Stimulated activated naive CD8-positive, alpha-beta T cell treated with anti-CD3 and anti-CD28 coated beads, Interleukin-15, Interleukin-2, amounts not matched to agents 100 U/mL and 50 U/mL, for 24 hours (primary cell): ENCODE results near the gene OR1I1.

Source experiments
- ATAC-seq: fragments of 150-1000 bp; cut with Tn5 transposase; one replicate; pipeline ENCODE4 v1.10.0; 2021
- DNase-seq: peaks from one replicate; pipeline ENCODE4 v3.0.0; 2021

Gene OR1I1

DNA sequence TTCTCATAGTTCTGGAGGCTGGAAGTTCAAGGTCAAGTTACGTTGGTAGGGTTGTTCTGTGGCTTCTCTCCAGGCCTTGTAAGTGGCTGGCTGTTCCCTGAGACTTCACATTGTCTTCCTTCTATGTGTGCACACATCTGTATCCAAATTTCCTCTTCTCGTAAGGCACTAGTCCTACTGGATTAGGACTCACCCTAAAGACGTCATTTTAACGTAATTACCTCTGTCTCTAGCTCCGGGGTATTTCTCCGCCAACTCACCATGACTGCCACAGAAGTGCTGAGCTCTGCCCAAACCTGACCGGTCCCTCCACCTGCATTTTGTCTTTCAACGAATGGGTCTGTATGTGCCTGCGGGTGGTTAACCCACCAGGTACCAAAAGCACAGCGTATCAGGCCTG, 16.4 kb downstream of the OR1I1 start:
- DNase-seq (no peak), ATAC-seq (no peak)

DNA sequence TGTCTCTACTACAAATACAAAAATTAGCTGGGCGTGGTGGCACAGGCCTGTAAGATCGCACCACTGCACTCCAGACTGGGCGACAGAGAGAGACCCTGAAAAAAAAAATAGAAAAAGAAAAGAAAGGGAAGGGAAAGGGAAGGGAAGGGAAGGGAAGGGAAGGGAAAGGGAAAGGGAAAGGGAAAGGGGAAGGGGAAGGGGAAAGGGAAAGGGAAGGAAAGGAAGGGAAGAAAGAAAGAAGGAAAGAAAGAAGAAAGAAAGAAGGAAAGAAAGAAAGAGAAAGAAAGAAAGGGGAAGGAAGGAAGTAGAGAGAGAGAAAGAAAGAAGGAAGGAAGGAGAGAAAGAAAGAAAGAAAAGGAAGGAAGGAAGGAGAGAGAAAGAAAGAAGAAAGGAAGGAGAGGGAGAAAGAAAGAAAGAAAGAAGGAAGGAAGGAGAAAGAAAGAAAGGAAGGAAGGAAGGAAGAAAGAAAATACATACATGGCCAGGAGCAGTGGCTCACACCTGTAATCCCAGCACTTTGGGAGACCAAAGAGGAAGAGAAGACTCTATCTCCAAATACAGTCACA, 17.1 kb downstream of the OR1I1 start:
- DNase-seq (no peak), ATAC-seq (no peak)

DNA sequence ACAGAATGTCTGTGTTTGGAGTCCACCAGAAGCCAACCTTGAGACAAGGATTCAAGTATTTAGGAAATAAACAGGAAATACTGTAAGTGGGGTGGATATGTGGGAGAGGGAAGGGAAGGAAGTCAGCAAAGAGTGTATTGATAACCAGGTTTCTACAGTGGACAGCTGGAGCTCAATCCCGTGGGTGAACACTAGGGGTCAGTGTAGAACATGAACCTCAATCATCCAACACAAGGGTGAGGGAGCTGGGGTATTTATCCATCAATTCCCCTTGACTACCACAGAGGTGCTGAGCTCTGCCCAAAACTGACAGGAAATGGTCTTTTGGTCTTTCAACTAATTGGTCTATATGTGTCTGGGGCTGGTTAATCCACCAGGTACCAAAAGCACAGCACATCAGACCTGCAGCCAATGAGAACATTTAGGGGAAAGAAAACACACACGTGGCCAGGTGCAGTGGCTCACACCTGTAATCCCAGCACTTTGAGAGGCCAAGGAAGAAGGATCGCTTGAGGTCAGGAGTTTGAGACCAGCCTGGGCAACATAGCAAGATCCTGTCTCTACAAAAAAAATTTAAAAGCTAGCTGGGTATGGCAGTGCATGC, 19.6 kb downstream of the OR1I1 start:
- DNase-seq (peak; percentile 66), ATAC-seq (peak; percentile 49)

DNA sequence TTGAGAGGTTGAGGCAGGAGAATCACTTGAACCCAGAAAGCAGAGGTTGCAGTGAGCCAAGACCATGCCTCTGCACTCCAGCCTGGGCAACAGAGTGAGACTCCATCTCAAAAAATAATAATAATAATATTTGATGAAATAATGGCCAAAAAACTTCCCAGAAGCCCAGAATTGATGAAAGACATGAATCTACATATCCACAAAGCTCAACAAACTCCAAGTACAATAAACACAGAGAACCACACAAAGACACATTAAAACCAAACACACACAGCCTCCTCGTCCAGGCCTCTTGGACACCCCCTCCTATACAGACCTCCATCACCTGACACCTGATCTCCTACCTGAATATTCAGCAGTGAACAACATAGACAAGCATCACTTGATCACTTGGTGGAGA, 22.0 kb downstream of the OR1I1 start:
- no peak for ATAC-seq

DNA sequence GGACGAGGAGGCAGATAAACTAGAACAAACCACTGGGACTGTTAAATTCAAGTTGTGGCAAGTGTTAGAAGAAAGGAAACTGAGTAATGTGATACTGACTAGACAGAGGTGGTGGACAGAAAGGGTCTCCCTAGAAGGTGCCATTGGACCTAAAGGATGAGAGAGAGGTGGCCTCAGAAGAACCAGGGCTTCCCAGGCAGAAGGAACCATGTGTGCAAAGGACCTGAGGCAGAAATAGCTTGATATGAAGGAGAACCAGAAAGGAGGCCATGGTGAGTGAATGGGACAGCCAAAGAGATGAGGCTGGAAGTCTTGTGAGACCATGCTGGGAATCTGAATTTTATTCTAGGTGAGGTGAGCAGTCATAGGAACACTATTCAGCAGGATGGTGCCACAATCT, 22.4 kb downstream of the OR1I1 start:
- no peak for ATAC-seq

More for the DNA sequence above, 22.0 kb downstream of the OR1I1 start:
- DNase-seq, result no peak

DNA sequence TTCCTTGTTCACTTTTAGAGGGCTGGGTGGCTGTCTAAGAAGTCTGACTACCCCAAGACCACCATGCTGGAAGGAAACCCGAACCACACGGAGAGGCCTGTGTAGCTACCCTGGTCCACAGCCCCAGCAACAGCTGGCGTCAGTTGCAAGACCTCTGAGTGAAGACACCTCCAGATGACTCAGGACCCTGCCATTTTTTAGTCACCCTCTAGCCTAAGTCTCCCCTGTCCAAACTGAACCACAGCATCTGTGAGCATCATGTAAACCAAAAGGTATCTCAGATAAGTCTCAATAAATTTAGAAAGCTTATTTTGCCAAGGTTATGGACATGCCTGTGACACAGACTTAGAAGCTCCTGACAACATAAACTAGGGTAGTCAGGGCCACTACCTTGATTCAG, 23.0 kb downstream of the OR1I1 start:
- ATAC-seq, result no peak

More for the DNA sequence above, 22.4 kb downstream of the OR1I1 start:
- DNase-seq, result no peak

DNA sequence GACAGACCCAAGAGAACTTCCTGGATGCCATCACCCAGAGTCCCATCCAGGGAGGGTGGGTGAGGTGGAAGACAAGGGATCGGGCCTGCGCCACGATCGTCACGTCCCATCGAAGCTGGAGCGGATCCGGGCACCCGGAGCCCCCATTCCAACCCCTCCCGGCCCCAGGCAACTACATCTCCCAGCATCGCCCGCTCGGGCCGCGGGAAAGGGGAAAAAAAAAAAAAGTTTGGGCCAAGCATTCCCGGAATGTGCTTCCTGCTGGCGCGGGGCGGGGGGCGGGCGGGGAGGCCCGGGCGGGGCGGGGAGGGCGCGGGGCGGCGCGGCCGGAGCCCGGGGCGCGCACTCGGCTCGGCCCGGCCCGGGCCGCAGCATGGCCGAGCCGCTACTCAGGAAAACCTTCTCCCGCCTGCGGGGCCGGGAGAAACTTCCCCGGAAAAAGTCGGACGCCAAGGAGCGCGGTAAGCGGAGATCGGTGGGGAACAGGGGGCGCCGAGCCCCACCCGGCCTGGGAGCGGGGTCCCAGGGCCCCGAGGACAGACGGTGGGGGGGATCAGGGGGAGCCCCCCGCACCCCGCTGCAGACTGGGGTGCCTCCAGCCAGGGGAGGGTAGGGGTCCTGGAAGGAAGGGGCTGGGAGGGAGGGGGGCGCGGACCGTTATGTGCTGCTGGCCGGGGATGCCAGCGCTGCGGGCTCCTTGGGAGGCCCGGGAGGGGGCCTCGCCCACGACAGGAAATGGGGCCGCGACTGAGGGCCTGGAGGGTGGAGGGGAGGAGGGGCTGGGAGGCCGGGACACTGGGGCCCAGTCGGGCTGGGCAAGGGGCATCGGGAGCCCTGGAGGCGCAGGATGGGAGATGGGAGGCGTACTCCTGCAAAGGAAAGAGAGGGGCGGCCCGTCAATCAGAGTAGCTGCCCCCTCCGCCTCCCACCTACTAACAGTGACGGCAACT, 25.3 kb downstream of the OR1I1 start, which contains the start of gene SYDE1:
SYDE1 (plus strand) TSS at position 341 of the 950 bp plus-strand sequence; CDS start at position 374, 33 bp downstream.
- peak; percentile 64 for DNase-seq
- ATAC-seq, result peak; percentile 64

More for the DNA sequence above, 23.0 kb downstream of the OR1I1 start:
- DNase-seq, result no peak

DNA sequence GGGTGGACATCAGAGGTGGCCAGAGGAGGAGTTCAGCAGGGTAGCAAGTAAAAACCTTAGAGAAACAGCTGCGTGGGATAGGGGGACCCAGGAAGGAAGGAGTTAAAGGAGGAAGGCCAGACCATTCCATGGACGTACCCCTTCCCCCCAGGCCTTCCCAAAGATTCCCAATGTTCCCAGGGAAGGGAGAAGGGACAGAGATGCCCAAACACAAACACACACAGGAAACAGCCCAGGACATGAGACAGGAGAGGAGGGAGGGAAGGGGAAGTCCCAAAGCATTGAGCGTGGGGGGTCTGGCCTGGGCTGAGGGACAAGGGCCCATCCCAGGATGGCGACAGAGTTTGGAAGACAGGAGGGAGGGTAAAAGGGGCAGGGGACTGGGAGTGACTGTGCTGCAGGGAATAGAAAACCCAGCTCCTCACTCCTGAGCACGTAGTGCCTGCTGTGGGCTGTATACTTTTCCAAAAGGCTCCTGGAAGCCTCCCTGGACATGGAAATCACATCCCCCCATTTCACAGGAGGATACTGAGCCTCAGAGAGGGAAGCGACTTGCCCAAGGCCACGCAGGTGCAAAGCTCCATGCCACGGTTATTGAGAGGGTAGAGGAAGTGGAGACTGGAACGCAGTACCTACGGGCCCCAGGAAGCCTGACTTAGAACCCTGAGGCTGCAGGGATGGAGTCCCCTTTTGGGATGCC, 26.3 kb downstream of the OR1I1 start:
- no peak for ATAC-seq
- DNase-seq, result no peak

DNA sequence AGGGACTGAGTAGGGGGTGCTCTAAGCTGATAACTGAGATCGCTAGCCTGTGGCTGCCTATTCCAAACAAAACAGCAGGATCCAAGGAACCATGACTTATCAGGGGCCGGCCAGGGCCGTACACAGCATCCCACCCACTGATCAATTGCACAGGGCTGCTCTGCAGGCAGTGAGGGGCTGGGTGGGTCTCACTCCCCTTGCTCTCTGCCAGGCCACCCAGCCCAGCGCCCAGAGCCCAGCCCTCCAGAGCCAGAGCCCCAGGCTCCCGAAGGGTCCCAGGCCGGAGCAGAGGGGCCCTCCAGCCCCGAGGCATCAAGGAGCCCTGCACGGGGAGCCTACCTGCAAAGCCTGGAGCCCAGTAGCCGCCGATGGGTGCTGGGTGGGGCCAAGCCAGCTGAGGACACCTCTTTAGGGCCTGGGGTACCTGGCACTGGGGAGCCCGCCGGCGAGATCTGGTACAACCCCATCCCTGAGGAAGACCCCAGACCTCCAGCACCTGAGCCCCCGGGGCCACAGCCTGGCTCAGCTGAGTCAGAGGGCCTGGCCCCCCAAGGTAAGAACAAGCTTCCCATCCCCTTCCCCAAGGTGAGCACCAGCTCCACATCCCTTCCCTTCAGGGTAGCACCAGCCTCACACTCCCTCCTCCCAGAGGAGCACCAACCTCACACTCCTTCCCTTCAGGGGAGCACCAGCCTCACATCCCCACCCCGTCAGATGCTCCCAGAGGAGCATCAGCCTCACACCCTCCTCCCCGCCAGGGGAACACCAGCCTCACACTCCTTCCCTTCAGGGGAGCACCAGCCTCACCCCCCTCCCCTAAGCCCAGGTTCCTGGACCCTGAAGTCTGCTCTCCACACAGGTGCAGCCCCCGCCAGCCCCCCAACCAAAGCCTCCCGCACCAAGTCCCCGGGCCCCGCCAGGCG, 27.1 kb downstream of the OR1I1 start:
- no peak for DNase-seq
- no peak for ATAC-seq

DNA sequence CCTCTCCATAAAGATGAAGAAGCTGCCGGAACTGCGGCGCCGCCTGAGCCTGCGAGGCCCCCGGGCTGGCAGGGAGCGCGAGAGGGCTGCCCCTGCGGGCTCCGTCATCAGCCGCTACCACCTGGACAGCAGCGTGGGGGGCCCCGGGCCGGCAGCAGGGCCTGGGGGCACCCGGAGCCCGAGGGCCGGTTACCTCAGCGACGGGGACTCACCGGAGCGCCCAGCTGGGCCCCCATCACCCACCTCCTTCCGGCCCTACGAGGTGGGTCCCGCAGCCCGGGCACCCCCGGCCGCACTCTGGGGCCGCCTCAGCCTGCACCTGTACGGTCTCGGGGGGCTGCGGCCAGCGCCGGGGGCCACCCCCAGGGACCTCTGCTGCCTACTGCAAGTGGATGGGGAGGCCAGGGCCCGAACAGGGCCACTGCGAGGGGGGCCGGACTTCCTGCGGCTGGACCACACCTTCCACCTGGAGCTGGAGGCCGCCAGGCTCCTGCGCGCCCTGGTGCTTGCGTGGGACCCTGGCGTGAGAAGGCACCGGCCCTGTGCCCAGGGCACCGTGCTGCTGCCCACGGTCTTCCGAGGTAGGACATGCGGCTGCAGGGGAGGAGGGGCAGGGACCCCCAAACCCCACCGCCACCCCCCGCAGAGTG, 27.9 kb downstream of the OR1I1 start:
- DNase-seq (no peak), ATAC-seq (no peak)

DNA sequence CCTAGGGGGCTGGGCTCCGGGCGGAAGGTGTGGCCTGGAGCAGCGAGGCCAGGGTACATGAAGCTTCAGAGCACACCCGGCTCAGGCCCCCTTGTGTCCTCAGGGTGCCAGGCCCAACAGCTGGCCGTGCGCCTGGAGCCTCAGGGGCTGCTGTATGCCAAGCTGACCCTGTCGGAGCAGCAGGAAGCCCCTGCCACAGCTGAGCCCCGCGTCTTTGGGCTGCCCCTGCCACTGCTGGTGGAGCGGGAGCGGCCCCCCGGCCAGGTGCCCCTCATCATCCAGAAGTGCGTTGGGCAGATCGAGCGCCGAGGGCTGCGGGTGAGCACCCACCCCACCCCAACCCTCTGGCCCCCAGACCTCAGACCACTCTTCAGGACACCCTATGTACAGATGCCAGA, 28.4 kb downstream of the OR1I1 start:
- no peak for ATAC-seq
- DNase-seq, result no peak

DNA sequence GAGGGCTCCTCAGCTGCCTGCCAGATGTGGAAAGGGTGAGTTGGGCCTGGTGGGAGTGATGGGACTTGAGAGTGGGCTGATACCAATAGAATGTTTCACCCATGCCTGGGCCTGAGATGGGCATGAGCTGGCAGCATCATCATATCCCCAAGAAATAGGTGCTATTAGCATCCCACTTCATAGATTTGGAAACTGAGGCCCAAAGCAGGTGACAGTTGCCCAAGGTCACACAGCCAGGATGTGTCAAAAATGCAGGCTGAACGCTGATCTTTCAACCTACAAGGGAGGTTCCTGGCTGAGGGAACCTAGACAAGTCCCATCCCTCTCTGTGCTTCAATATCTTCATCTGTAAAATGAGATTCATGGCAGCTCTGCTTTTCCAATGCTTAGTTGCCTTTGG, 29.7 kb downstream of the OR1I1 start:
- ATAC-seq (no peak), DNase-seq (no peak)

DNA sequence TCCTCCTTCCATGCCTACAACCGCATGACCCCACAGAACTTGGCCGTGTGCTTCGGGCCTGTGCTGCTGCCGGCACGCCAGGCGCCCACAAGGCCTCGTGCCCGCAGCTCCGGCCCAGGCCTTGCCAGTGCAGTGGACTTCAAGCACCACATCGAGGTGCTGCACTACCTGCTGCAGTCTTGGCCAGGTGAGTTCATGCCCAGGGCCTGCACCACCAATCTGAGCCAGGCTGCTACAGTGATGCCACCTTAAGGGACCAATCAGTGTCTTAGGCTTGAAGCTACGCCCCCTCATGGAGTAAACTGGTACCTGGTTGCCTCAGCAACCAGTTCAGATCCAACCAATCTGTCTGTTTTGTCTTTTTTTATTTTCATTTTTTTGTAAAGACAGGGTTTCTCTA, 30.4 kb downstream of the OR1I1 start:
- DNase-seq, result no peak
- ATAC-seq, result no peak

DNA sequence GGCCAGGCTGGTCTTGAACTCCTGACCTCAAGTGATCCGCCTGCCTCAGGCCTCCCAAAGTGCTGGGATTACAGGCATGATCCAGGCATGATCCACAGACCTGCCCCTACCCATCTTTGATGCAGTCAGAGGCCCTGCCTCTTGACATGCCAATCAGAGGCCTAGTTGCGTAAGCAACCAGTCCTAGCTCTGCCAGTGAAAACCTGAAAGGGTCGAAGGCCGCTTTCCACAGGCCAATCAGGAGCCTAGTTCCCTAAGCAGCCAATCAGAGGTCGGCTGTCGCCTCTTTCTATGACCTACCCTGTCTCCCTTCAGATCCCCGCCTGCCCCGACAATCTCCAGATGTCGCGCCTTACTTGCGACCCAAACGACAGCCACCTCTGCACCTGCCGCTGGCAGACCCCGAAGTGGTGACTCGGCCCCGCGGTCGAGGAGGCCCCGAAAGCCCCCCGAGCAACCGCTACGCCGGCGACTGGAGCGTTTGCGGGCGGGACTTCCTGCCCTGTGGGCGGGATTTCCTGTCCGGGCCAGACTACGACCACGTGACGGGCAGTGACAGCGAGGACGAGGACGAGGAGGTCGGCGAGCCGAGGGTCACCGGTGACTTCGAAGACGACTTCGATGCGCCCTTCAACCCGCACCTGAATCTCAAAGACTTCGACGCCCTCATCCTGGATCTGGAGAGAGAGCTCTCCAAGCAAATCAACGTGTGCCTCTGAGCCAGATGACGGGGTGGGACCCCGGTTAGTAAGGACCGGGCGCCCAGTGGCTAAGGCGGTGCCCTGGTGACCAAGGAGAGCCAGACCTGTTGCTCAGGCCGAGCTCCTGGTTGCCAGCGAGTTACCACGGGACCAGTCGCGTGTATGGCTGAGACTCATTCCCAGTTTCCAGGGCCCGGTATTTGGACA, 31.5 kb downstream of the OR1I1 start:
- DNase-seq, result no peak
- ATAC-seq, result no peak

DNA sequence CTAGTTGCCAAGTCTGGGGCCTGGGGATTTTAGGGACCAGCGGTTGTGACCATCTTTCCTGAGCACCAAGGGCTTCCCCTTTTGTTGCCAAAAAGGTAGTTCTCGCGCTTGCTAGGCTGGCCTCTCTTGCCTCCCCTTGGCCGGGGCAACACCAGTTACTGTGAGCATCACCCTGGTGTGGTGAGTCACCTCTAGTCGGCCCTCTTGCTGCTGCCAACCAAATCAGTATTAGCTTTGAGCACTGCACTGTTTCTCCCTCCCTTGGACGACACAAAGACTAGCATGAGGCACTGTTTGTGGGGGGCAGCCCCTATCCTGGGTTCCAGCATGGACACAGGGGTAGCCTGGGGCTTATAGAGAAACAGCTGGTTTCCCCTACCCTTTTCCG, 32.1 kb downstream of the OR1I1 start:
- DNase-seq, result no peak
- no peak for ATAC-seq

DNA sequence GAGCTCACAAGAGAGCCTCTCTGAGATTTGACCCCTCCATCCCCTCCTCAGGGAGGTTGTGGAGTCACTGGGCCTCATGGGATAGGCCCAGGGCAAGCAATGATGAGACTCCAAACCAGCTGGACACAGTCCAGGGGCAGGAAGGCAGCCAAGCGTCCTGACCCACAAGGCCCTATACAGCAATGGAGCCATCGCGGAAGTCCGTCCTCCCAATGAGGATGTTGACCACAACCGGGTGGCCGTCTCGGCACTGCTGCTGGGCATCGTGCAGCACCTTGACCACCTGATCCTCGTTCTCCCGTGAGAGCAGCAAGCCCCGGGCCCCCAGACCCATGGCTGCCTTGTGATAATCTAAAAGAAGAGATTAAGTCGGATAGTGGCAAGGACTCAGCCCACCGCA, 33.1 kb downstream of the OR1I1 start:
- no peak for DNase-seq
- no peak for ATAC-seq

DNA sequence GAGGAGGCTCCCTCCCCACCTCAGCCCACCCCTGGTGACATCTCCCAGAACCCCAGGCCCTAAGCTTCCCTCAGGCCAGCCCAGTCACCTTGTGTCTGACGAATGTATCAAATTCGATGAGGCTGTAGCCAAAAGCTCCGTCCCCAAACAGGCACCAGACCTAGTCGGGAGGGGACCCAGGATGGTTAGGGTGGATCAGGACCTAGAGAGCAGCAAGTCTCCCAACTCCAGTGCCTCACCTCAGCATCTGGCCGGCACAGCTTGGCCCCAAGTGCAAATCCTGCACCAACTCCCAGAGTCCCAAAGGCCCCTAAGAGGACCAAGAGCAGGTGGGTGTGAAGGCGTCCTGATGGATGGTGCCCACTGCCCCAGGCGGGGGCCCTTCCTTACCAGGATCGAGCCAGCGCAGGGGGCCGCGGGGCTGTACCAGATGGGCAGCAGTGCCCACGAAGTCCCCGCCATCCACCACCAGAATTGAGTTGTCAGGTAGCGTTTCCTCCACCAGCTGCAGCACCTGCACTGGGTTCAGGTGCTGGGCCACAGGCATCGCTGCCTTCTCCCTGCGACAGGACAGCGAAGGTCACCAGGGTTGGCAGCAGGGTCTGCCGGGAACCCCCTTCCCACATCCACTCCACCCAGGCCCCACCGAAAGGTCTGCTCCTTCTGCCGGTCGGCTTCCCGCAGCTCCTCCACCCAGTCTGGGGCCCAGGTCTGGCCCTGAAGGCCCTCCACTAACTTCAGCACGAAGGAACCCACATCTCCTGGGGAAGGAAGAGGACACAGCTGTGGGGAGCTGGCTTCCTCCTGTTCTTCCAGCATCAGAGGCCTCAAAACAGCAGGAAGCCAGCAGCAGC, 34.0 kb downstream of the OR1I1 start:
- ATAC-seq, result no peak
- DNase-seq, result no peak

DNA sequence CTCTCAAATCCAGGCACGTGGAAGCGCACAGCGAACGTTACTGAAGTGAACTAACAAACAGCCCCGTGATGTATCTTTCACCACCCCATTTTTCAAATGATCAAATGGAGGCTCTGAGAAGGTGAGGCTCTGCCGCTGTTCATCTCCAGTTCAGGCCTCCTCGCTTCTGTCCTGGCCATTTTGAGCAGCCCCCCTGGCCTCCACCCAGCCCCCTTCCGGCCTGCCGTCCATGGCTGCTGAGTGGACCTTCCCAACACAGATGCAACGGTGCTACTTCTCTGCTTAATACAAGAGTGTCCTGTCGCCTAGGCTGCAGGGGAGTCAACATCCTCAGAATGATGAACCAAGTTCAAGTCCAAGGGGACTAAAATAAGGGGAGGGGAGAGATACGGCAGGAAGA, 34.8 kb downstream of the OR1I1 start:
- DNase-seq, result no peak
- ATAC-seq, result no peak

DNA sequence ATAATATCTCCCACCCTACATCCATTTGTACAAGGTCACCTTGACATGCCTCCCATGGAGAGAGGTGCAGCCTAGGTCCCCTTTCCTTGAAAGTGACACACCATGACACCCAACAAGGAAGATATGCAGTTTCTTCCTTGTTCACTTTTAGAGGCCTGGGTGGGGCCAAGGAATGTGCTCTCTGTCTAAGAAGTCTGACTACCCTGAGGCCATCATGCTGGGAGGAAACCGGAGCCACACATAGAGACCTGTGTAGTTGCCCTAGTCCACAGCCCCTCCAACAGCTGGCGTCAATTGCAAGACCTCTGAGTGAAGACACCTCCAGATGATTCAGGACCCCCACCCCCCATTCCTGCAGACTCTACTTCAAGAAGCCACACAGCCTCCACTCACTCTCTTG, 36.2 kb downstream of the OR1I1 start:
- no peak for ATAC-seq
- no peak for DNase-seq
